Subcutaneous abdominal adipose tissue (tissue), 5 donors: ENCODE measurements around the gene DEFB124.
"Not testable (repeated sequence)": the region's sequence is repeated elsewhere in the genome, so short reads cannot be mapped to it uniquely, and the experiment has no call there.

Source experiments
- H3K27ac ChIP-seq: one replicate; pipeline ENCODE4 v1.7.0; 2013; ENCODE audit warnings: low read depth, mild to moderate bottlenecking, inconsistent platforms, low read length, moderate library complexity
- H3K27me3 ChIP-seq, 5 donors: one replicate each; pipeline ENCODE4 v1.7.0; 2013; ENCODE audit warnings: low read length in 5 of 5, inconsistent platforms in 1 of 5; ENCODE audit not compliant: control insufficient read depth in 5 of 5, insufficient read depth in 4 of 5
- H3K36me3 ChIP-seq, 5 donors: one replicate each; pipeline ENCODE4 v1.7.0; 2013; ENCODE audit warnings: low read length in 5 of 5; ENCODE audit not compliant: control insufficient read depth in 5 of 5, insufficient read depth in 5 of 5
- H3K4me1 ChIP-seq, 5 donors: one replicate each; pipeline ENCODE4 v1.7.0; 2013; ENCODE audit warnings: low read length in 5 of 5, mild to moderate bottlenecking in 3 of 5, moderate library complexity in 1 of 5; ENCODE audit not compliant: control insufficient read depth in 5 of 5, insufficient read depth in 5 of 5
- H3K4me3 ChIP-seq, 5 donors: one replicate each; pipeline ENCODE4 v1.7.0; 2013; ENCODE audit warnings: low read length in 5 of 5, low read depth in 1 of 5
- H3K9ac ChIP-seq, 5 donors: one replicate each; pipeline ENCODE4 v1.7.0; 2013; ENCODE audit warnings: low read length in 5 of 5, mild to moderate bottlenecking in 4 of 5, moderate library complexity in 3 of 5
- H3K9me3 ChIP-seq, 5 donors: one replicate each; pipeline ENCODE4 v1.7.0; 2013; ENCODE audit warnings: low read length in 5 of 5; ENCODE audit not compliant: control insufficient read depth in 5 of 5
- donor health status: healthy.
- donor health status: healthy.
- donor health status: healthy.
- donor health status: healthy.
- donor health status: healthy.

DEFB124 gene, protein sequence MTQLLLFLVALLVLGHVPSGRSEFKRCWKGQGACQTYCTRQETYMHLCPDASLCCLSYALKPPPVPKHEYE

DNA sequence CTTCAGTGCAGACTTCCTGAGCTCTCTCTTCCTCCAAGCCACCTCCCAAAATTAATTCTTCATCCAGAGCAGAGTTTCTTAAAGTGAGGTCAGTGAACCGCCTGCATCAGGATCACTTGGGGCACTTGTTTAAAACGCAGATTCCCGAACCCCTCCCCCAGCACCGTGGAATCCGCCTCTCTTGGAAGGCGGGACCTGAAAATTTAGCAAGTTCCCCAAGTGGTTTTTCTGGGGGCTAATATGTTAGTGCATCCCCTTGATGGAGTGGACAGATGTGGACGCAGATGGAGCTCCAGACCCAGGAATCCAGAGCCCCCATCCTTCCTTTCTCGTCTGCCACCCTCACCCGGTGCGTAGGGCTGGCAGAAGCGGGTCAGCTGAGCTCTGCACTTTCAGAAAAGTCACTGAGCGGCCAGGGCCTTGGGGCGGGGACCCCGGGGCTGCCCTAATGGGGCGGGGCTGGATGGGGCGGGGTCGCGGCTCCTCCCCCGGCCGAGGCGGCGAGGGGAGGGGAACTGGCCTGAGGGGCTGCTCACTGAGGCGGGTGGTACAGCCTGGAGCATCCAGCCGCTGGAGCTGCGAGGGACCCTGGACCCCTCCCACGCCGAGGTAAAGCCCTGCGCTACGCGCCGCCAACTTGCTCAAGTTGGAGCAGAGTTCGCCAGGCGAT lies at the start of gene DEFB124, which contains the start of gene REM1:
Gene DEFB124, minus strand, starts transcription at position 370 of the 670 bp plus-strand sequence. CDS start 2,114 bp downstream, outside the sequence.
Gene REM1, plus strand, starts transcription at position 531 of the 670 bp plus-strand sequence. CDS start 1,158 bp downstream, outside the sequence.
- Histone ChIP-seq H3K4me3 (peak within 1 kb of the TSS; percentile 57 to 66 (median 62)), H3K9ac (peak within 1 kb of the TSS in 3 of 5 donors; percentile 30 to 66 (median 33)), H3K27me3 (peaks cover 19 to 28% (median 23%) of the 10 kb centered on the region in 5 donors), H3K27ac (no peak within 1 kb of the TSS), H3K4me1 (peaks cover 0 to 25% (median 13%) of the 10 kb centered on the region in 5 donors), H3K9me3 (no peaks in the 10 kb centered on the region), H3K36me3 (peaks cover 0 to 3% (median 0%) of the 10 kb centered on the region in 5 donors)

DNA sequence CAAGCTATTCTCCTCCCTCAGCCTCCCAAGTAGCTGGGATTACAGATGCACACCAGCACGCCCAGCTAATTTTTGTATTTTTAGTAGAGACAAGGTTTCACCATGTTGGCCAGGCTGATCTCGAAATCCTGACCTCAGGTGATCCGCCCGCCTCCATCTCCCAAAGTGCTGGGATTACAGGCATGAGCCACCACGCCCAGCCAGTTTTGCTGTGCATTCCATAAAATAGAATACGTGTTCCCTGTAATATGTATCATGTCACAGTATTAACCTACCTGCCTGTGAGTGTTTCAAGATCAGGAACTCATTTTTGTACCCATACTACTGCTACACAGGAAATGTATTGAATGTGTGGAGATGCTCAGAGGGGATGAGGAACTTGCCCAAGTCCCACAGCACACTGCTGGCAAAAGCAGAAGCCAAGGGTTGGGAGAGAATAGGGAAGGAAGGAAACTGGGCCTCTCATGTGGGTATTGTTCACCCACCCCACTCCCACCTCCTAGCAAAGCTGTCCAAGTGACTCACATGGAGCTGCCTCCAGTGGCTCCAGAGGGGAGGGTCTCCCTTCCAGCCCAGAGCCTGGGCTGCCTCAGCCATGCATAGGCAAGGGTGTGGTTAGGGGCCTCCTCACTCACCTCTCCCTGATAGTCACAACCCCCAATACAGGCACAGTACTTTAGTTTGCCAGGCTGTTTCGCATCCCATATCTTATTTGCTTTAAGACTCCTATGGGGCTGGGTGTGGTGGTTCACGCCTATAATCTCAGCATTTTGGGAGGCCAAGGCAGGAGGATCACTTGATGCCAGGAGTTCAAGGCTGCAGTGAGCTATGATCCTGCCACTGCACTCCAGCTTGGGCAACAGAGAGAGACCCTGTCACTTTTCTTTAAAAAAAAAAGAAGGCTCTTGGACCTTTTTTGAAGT lies 48.7 kb upstream of the DEFB124 start:
- Histone ChIP-seq H3K27me3 (no peaks in the 10 kb centered on the region), H3K9ac (no peak overlapping the region), H3K27ac (no peak overlapping the region), H3K36me3 (peaks cover 8 to 29% (median 22%) of the 10 kb centered on the region in 5 donors), H3K4me1 (peaks cover 0 to 29% (median 20%) of the 10 kb centered on the region in 5 donors), H3K4me3 (no peak overlapping the region), H3K9me3 (no peaks in the 10 kb centered on the region)

DNA sequence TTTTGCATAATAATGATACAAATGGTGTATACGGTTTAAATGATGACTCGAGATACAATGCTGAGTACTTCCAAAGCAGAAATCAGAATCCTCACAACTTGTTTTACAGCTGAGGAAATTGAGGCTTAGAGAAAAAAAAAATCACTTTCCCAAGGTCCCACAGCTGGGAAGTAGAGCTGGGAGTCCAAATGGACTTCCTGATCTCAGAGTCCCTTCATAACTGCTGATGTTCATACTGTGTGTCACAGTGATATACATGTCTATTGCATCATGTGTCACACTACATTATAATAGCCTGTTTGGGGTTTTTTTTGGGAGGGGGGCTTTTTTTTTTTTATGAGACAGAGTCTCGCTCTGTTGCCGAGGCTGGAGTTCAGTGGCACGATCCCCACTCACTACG lies 47.8 kb upstream of the DEFB124 start:
- no peaks in the 10 kb centered on the region for H3K27me3 ChIP-seq
- H3K4me3 ChIP-seq, result no peak overlapping the region
- no peak overlapping the region for H3K9ac ChIP-seq
- peaks cover 0 to 29% (median 20%) of the 10 kb centered on the region in 5 donors for H3K4me1 ChIP-seq
- no peaks in the 10 kb centered on the region for H3K9me3 ChIP-seq
- H3K27ac ChIP-seq, result no peak overlapping the region
- H3K36me3 ChIP-seq, result peaks cover 5 to 20% (median 14%) of the 10 kb centered on the region in 5 donors

DNA sequence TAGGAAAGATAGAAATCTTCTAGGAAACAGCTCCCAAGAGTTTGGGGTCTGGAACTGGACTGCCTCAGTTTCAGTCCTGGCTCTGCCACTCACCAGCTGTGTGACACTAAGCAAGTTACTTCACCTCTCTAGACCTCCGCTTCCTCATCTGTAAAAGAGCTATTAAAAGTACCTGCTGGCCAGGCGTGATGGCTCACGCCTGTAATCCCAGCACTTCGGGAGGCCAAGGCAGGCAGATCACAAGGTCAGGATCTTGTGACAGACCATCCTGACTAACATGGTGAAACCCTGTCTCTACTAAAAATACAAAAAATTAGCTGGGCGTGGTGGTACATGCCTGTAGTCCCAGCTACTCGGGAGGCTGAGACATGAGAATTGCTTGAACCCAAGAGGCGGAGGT lies 46.3 kb upstream of the DEFB124 start:
- not testable (repeated sequence) for H3K9ac ChIP-seq, H3K36me3 ChIP-seq, H3K4me3 ChIP-seq, H3K27ac ChIP-seq, H3K9me3 ChIP-seq, H3K27me3 ChIP-seq
- peaks cover 6 to 42% (median 34%) of the 10 kb centered on the region in 5 donors for H3K4me1 ChIP-seq

DNA sequence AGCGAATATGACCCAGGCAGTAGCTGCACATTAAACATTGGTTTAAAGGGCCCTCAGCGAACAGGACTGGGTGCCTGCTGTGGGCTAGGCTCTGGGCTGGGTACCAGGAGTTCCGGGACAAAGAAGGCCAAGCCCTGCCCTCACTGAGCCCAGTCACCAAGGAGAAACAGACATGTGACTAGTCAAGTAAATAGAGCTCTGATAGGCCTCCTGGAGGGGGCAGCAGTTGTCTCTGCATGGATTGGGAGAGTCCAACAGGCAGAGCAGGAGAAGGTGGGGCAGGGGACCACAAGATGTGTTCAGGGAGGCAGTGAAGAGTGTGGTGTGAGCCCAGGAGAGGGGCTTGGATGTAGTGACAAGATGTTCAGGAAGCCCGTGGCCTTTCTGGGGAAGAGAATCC lies 42.4 kb upstream of the DEFB124 start:
- no peaks in the 10 kb centered on the region for H3K27me3 ChIP-seq
- peaks cover 16 to 49% (median 42%) of the 10 kb centered on the region in 5 donors for H3K4me1 ChIP-seq
- no peak overlapping the region for H3K27ac ChIP-seq
- H3K9ac ChIP-seq, result peak overlapping the region in 2 of 5 donors; percentile 5 to 32
- H3K36me3 ChIP-seq, result peaks cover 0 to 3% (median 3%) of the 10 kb centered on the region in 5 donors
- H3K9me3 ChIP-seq, result no peaks in the 10 kb centered on the region
- H3K4me3 ChIP-seq, result peak overlapping the region in 3 of 5 donors; percentile 2 to 25 (median 8)

DNA sequence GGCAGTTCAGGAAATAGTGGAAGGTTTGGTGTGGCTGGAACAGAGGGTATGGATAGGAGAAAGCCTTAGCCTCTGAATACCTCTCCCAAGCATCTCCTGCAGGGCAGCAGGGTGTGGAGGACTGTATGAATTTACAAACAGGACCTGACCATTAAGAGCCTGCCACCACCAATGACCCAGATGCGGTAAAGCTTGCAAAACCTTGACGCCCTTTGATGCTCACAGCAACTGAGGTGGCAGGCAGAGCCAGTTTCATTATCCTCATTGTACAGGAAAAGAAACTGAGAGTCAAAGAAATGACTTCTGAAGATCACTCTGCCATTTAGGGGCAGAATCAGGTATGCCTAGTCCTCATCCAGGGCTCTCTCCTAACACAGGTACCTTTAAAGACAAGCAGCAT lies 41.7 kb upstream of the DEFB124 start:
- H3K9ac ChIP-seq, result peak overlapping the region in 4 of 5 donors; percentile 0 to 97 (median 51)
- H3K4me1 ChIP-seq, result peaks cover 16 to 42% (median 38%) of the 10 kb centered on the region in 5 donors
- peak overlapping the region in 4 of 5 donors; percentile 4 to 100 (median 59) for H3K4me3 ChIP-seq
- H3K36me3 ChIP-seq, result peaks cover 0 to 3% (median 0%) of the 10 kb centered on the region in 5 donors
- H3K27me3 ChIP-seq, result no peaks in the 10 kb centered on the region
- H3K27ac ChIP-seq, result no peak overlapping the region
- no peaks in the 10 kb centered on the region for H3K9me3 ChIP-seq

DNA sequence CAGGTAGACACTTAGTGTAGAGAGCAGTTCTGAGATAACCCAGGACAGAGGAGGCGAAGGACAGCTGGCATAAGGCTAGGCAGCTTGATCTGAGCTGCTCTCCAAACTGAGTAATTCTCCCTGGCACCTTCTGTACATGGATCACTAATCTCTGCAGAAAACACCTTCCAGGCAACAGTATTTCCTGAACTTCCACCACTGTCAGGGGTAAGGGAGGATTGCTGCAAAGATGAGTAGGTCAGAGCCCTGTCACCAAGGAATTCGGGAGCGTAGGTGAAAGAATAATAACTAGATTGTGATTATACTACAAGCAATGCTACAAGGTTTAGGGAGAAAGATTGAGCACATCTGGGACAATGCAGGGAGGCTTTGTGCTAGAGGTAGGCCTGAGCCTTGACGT lies 41.2 kb upstream of the DEFB124 start:
- Histone ChIP-seq H3K9me3 (no peaks in the 10 kb centered on the region), H3K9ac (peak overlapping the region in 3 of 5 donors; percentile 0 to 97 (median 92)), H3K4me3 (peak overlapping the region; percentile 83 to 100 (median 99)), H3K27ac (peak overlapping the region; percentile 76), H3K27me3 (no peaks in the 10 kb centered on the region), H3K36me3 (peaks cover 0 to 3% (median 0%) of the 10 kb centered on the region in 5 donors), H3K4me1 (peaks cover 16 to 42% (median 37%) of the 10 kb centered on the region in 5 donors)

DNA sequence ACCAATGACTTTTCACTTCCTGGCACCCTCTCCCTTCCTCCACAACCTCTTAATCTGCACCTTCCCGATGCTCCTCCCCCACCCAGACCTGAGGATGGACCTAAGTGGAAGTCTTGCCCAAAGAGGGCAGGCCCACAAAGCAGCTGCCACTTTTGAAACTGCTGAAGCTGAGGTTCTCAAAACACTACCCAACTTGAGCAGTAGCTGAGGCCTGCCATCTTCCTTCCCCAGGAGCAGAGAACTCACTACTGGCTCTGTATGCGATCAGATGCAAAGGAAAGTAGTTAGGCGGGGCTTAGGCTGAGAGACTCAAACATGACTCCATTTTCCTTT lies 40.8 kb upstream of the DEFB124 start:
- peak overlapping the region in 4 of 5 donors; percentile 92 to 97 (median 96) for H3K9ac ChIP-seq
- H3K4me1 ChIP-seq, result peaks cover 16 to 41% (median 37%) of the 10 kb centered on the region in 5 donors
- H3K27me3 ChIP-seq, result no peaks in the 10 kb centered on the region
- peaks cover 0 to 3% (median 0%) of the 10 kb centered on the region in 5 donors for H3K36me3 ChIP-seq
- H3K27ac ChIP-seq, result peak overlapping the region; percentile 76
- no peaks in the 10 kb centered on the region for H3K9me3 ChIP-seq
- peak overlapping the region; percentile 83 to 100 (median 99) for H3K4me3 ChIP-seq

DNA sequence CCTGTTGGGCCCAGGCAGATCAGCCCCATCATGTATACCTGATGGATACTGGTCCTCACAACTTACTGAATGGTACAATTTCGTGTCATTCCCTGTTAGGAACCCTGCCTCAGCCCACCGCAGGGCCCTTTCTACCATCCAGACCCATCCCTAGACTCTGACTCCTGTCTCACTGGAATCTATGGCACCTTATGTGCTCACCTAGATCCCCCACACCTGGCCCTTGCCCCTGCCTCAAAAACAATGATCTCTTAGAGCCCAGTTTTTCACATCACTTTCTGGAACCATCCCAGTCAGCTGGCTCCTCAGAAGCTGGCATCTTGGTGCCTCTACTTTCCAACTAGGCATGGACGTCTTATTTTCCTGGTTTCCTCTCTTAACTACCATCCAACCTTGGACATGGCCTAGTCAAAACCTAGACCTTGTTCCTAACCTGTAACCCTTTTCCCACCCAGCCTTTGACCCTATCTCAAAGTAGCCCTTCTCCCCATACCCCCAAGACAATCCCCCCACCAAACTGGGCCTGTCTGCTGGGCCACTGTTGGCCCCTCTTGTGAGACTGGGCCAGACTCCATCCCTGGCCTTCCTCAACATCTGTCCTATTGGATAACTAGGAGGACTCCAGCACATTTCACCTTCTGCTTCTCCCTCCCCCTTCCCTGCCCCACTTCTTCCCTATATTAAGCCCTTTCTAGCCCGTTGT lies 40.3 kb upstream of the DEFB124 start:
- Histone ChIP-seq H3K27me3 (no peaks in the 10 kb centered on the region), H3K9ac (peak overlapping the region; percentile 92 to 97 (median 95)), H3K4me3 (peak overlapping the region; percentile 83 to 100 (median 99)), H3K36me3 (peaks cover 0 to 3% (median 0%) of the 10 kb centered on the region in 5 donors), H3K9me3 (no peaks in the 10 kb centered on the region), H3K4me1 (peaks cover 16 to 38% (median 35%) of the 10 kb centered on the region in 5 donors), H3K27ac (peak overlapping the region; percentile 76)
